Suppressor macrophage (primary cell): ENCODE results near the gene GNAL.

Experiments
- DNase-seq, 4 experiments: peaks; one replicate each; pipeline ENCODE4 v3.0.0-alpha.2; 2020 to 2022

GNAL gene

GRCh38 chr18:11810379-11810778 lies 121.3 kb downstream of the GNAL start:
- DNase-seq: no peak

GRCh38 chr18:11811009-11811408 lies 121.9 kb downstream of the GNAL start:
- DNase-seq: no peak

GRCh38 chr18:11817229-11817628 lies 128.2 kb downstream of the GNAL start:
- no peak for DNase-seq

- no peak for DNase-seq
These were observed 129.6 kb downstream of the GNAL start for GRCh38 chr18:11818486-11819203.

- no peak for DNase-seq
These were observed 130.9 kb downstream of the GNAL start for GRCh38 chr18:11819938-11820337.

DNA sequence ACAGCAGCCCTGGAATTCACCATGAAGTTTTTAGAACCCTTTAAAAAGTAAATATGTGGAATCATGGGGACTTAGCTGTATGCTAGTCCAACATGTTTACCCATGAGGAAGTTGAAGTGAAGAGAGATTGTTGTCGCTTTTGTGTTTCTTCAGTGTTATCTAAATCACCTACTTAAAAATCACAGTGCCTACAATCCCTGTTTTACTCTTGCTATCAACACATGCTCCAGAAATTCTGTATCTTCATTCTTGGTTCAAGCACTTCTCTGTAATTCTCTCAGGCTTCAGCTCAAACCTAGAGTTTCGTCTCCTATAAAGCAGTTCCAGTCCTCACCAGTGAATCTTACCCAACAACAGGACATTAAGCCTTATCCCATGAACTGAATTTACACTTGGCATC lies 131.6 kb downstream of the GNAL start:
- no peak for DNase-seq

- no peak for DNase-seq
These were observed 132.1 kb downstream of the GNAL start for GRCh38 chr18:11821208-11821607.

DNA sequence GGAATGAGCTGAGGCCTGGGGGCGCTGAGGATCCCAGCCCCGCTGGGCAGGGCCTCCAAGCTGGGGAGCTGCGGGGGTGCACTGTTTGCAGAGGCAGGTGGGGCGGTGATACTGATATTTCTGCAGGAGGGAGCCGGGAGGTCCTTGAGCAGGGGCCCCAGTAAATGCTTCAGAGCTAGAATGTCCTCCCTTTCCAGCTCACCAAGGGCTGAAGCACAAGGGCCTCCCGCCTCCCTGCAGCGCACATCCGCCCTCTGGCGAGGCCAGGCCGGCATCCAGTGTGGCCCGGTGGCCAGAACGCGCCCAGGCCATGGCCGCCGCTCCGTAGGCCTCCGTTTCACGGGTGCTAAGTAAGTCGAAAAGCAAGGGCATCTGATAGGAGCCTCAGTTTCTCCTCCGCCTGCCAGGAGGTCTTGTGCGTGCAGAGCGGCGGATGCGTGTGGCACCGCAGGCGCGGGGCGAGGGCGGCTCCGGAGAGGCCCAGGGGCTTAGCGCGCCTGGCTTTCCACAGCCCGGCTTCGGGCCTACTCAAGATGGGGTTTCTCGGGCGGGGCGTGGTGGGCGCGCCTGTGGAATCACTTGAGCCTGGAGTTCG lies 132.7 kb downstream of the GNAL start:
- no peak for DNase-seq

- DNase-seq: no peak
These were observed 134.5 kb downstream of the GNAL start for GRCh38 chr18:11823545-11823944.

DNA sequence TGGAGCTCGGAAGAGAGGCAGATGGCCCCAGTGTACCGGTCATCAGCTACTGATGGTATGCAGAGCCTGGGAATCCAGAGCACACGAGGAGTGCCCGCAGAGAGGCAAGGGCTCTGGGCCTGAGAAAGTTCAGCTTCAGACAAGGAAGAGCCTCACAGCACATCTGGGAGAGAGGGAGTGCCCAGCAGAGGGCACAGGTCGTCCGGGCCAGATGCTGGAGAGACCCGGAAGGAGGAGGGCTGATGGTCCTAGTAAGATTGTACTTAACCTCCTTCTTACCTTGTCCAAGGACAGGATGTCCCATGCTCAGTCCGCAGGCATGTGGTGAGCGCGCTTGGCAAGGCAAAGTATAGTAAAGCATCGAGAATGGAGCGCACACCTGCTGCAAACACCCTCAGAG lies 137.8 kb downstream of the GNAL start:
- DNase-seq: peak in 2 of 4 experiments; percentile 8 to 34

GRCh38 chr18:11828786-11829432 lies 139.8 kb downstream of the GNAL start:
- DNase-seq: no peak

GRCh38 chr18:11830585-11830984 lies 141.5 kb downstream of the GNAL start:
- DNase-seq: no peak

- no peak for DNase-seq
These were observed 142.9 kb downstream of the GNAL start for GRCh38 chr18:11831921-11832320.

- no peak for DNase-seq
These were observed 145.7 kb downstream of the GNAL start for GRCh38 chr18:11834772-11835171.

DNA sequence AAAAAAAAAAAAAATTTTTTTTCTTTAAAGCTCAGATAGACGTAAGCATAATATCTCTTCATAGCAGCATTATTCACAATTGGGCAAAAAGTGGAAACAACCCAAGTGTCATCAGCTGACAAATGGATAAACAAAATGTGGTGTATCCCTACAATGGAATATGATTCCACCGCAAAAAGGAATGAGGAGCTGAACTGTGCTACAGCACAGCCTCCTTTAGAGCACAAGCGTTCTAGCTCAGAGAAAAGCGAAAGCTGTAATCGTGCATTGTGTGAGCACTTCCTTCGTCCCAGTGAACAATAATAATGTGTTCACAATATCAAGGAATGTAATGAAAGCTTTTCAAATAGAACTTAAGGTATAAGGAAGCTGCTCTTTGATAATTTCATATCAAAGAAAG lies 150.5 kb downstream of the GNAL start:
- no peak for DNase-seq

DNA sequence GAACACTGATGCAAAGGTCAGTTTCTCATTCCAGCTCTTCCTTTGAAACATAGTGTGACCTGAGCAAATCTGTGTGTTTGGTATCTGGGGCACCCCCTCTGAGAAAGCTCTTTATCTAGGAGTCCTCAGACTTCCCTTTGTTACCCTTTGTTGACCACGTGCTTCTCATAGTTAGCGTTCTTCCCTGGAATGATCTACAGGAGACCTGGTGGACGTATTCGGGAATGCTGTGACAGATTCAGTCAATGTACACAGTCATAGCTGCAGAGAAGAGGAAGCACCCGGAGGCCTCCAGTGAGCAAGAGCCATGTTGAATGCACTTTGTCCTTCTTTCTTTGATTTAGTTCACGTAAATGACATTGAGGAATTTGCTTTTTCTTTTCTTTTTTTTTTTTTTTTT lies 151.4 kb downstream of the GNAL start:
- DNase-seq: no peak

GRCh38 chr18:11842562-11842961 lies 153.5 kb downstream of the GNAL start:
- no peak for DNase-seq

GRCh38 chr18:11844436-11844835 lies 155.4 kb downstream of the GNAL start:
- DNase-seq: no peak

GRCh38 chr18:11845654-11846053 lies 156.6 kb downstream of the GNAL start:
- no peak for DNase-seq

DNA sequence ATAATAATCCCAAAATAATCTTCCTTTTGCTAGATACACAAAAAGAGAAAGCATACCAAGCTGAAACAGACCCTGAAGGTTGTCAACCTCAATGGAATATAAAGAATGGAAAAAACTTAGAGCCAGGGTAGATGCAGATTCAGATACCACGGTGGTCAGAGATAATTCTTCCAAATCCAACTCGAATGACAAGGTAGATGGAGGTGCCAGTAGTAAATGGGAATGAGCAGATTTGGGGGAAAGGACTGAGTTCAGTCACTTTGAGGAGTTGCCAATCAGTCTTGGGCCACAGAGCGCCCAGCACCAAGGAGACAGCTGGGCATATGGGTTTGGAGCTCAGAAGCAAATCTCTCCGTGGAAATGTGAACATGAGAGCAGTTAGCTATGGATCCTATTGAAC lies 158.7 kb downstream of the GNAL start:
- DNase-seq: no peak

GRCh38 chr18:11849279-11849678 lies 160.2 kb downstream of the GNAL start:
- no peak for DNase-seq

DNA sequence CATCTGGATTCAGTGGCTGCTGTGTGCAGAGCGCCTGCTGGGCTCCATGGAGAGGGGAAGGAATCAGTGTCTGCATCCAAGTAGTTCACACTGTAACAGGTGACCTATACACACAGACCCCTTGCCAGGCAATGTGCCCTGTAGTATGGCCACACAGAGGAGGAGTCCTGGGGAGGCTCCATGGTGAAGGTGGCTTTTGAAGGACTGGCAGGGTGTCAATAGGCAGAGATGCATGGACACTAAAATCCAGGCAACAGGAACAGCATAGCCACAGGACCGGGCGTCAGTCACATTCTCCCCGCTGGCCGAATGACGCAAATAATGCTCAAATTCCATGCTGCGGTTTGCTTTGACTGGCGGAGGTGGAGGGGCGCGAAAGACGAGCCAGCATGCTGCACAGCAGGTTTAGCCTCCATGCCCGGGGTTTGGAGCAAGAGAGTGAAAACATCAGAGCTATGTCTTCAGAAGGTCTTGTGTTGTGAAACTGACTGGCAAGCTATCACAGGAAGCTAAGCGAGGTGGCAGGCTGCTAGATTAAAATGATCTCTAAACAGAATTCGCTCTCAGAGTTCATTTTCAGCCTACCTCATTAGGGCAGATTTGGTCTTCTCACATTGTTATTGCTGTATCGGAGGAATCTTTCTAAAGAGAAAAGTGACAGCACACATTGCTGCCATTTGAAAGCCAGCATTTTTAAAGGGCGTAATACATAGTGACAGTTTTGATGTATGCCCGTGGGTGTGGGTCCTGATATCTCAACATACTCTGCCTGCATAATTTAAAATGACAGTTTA lies 161.0 kb downstream of the GNAL start:
- DNase-seq: peak; percentile 70 to 91 (median 88)

- DNase-seq: peak in 2 of 4 experiments; percentile 61 to 79
These were observed 161.7 kb downstream of the GNAL start for GRCh38 chr18:11850821-11851145.
